Ovary (tissue), 9 donors: ENCODE data around the gene PLEKHM3. TPM values are rescaled to one million over a fixed set of nuclear protein-coding genes. Genes with fewer than 3 reads are reported as not detected.
"Not testable (repeated sequence)": the region's sequence is repeated elsewhere in the genome, so short reads cannot be mapped to it uniquely, and the experiment has no call there.

Experiments used
- DNase-seq, 5 donors: peaks; one replicate each; pipeline ENCODE4 v3.0.0-alpha.2; 2019 to 2020
- H3K27ac ChIP-seq, 2 donors: fragments of 200-600 bp; one replicate each; pipeline versions ENCODE4 v1.5.1 to v1.8.0; 2019 to 2022
- H3K27me3 ChIP-seq: fragments of 200-600 bp; one replicate; pipeline ENCODE4 v1.8.0; 2022
- H3K36me3 ChIP-seq: fragments of 200-600 bp; sonication (generic); one replicate; pipeline ENCODE4 v1.5.1; 2019
- H3K4me1 ChIP-seq: one replicate; pipeline ENCODE4 v1.8.1; 2013; ENCODE audit warnings: mild to moderate bottlenecking, moderate library complexity; ENCODE audit not compliant: insufficient read depth
- H3K4me3 ChIP-seq: fragments of 200-600 bp; sonication (generic); one replicate; pipeline ENCODE4 v1.5.1; 2017
- H3K9me3 ChIP-seq, 2 donors: fragments of 200-600 bp in 1 of 2; sonication (generic) in 1 of 2; one replicate each; pipeline versions ENCODE4 v1.5.1 to v1.8.1; 2013 to 2019; ENCODE audit warnings: mild to moderate bottlenecking in 1 of 2, moderate library complexity in 1 of 2
- EP300 ChIP-seq: sonication (generic); formaldehyde crosslinking; IDR thresholded peaks from one replicate; pipeline ENCODE4 v1.6.1; 2017; ENCODE audit warnings: antibody characterized with exemption
- POLR2A ChIP-seq: fragments of 450-650 bp; IDR thresholded peaks from one replicate; pipeline ENCODE4 v1.6.1; 2017; ENCODE audit warnings: antibody characterized with exemption, mild to moderate bottlenecking, moderate library complexity
- WGBS, 3 donors: extraction: QIAGEN DNeasy Blood & Tissue Kit in 1 of 3; methylation state at CpG; one replicate each; pipeline versions ENCODE4 v1.1.5 to v1.1.7; 2013 to 2017; 5-methylcytosine and 5-hydroxymethylcytosine counted together
- intact Hi-C, 4 donors: fragments of 100-400 bp; cut with DNase I; formaldehyde crosslinking; loops; one replicate each; pipeline versions ENCODE4 v1.11.0 to v1.15.1; 2022 to 2023
- polyA plus RNA-seq, 2 donors: library from polyadenylated mRNA; stranded (reverse); fragments of 200-250 nt in 1 of 2; fragments of 350-450 nt in 1 of 2; fragmentation: Illumina TruSeq in 1 of 2; extraction: RNeasy Lipid Tissue Mini Kit (QIAGEN cat#74804) in 1 of 2; gene quantifications; one replicate each; pipeline ENCODE4 v1.2.3, GENCODE V29; 2013 to 2014
- total RNA-seq, 7 donors: library from RNA; depleted of rRNA in 2 of 7; stranded (reverse); fragments of >200 nt in 2 of 7; fragmentation: NEBNext Ultra II Directional in 3 of 7; extraction: Animal tissue kit (Norgen Biotek cat#: 25700) in 3 of 7; gene quantifications; one replicate each; pipeline versions ENCODE4 v1.1.0 to v1.2.4, GENCODE V29; 2016 to 2023
- TF ChIP-seq, protein P1 (sequence below), 3 donors: fragments of 450-650 bp in 2 of 3; fragments of 200-600 bp in 1 of 3; IDR thresholded peaks; one replicate each; pipeline versions ENCODE4 v1.5.1 to v1.8.0; 2016 to 2022; ENCODE audit warnings: antibody characterized with exemption in 3 of 3, mild to moderate bottlenecking in 1 of 3
- donor health status: DM: no; HTN: no; CAD: no; lungs with moderate emphysema.
- donor health status: DM: no; HTN: no; CAD: no.
- donor health status: Bipolar disorder and iron deficiency.
- donor health status: DM: yes; HTN: yes; CAD: no.
- donor health status: DM: no; HTN: no; CAD: no.
- donor health status: DM: yes; HTN: yes; CAD: no.

PLEKHM3 gene
- total and polyA plus RNA-seq, 9 donors, result 6.5 to 26.1 (median 14.3) TPM

DNA sequence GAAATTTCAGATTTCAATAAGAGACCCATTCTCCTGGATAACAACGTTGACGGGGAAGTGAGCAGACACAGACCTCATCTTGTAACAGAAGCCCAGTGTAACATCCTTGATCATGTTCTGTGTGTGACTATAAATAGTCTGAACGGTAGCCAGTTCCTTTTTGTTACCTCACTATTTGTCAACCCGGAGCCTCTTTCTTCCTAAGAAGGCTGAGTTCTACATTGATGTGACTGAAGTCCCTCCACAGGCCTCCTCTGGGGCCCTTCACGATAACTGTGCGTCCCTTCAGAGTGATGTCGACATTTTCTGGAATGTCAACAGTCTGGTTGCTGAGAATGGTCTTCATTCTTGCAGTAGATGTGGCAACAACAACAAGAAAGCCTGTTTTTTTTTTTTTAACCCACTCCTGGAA is 6.3 kb upstream of the PLEKHM3 start:
- Histone ChIP-seq H3K4me1 (no peaks in the 10 kb centered on the region), H3K27ac (no peak overlapping the region), H3K9me3 (no peaks in the 10 kb centered on the region), H3K36me3 (no peaks in the 10 kb centered on the region), H3K27me3 (no peaks in the 10 kb centered on the region), H3K4me3 (no peak overlapping the region)
- peak in 1 of 5 donors; percentile 25 for DNase-seq
- TF ChIP-seq POLR2A (no peak), EP300 (no peak)
- TF ChIP-seq, protein P1, sequence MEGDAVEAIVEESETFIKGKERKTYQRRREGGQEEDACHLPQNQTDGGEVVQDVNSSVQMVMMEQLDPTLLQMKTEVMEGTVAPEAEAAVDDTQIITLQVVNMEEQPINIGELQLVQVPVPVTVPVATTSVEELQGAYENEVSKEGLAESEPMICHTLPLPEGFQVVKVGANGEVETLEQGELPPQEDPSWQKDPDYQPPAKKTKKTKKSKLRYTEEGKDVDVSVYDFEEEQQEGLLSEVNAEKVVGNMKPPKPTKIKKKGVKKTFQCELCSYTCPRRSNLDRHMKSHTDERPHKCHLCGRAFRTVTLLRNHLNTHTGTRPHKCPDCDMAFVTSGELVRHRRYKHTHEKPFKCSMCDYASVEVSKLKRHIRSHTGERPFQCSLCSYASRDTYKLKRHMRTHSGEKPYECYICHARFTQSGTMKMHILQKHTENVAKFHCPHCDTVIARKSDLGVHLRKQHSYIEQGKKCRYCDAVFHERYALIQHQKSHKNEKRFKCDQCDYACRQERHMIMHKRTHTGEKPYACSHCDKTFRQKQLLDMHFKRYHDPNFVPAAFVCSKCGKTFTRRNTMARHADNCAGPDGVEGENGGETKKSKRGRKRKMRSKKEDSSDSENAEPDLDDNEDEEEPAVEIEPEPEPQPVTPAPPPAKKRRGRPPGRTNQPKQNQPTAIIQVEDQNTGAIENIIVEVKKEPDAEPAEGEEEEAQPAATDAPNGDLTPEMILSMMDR (IDR thresholded peaks at IDR 0.05), result no peak
- intact Hi-C loops, result loop anchor here in 1 of 4 donors (10.0 kb wide), 1 partner anchor 267 kb away; the partner anchor contains the start of gene FZD5
- WGBS, 3 donors, result 8 to 27% (median 12%) methylated on average over 7 of the region's 7 CpGs

DNA sequence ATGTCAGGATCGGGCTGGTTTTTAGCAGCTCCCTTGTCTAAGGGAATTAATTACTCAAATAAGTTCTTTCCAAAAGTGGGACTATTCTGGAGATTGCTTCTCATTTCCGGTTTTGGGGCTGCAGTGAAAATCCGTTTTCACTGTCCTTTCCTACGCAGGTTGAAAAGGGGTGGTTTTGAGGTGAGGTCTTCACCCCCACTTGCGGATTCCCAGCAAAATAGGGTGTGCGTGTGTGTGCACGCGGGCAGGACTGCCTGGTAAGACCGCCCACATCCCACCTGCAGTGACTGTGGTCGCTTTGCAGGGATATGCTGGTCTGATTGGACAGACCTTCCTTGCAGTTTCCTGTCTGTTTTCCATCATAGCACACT is 472 bp upstream of the PLEKHM3 start:
- intact Hi-C loops, result no loop called here
- peak in 3 of 5 donors; percentile 31 to 40 (median 33) for DNase-seq
- 23 to 43% (median 32%) methylated on average over 10 of the region's 10 CpGs for WGBS, 3 donors
- peak overlapping the region in 1 of 2 donors; percentile 63 for H3K27ac ChIP-seq
- H3K9me3 ChIP-seq, result no peaks in the 10 kb centered on the region
- no peaks in the 10 kb centered on the region for H3K36me3 ChIP-seq
- peak overlapping the region; percentile 90 for H3K4me3 ChIP-seq
- peaks cover 5% of the 10 kb centered on the region for H3K4me1 ChIP-seq
- no peak for TF ChIP-seq POLR2A
- no peak for TF ChIP-seq EP300
- TF ChIP-seq, protein P1 (IDR thresholded peaks at IDR 0.05), result no peak
- no peaks in the 10 kb centered on the region for H3K27me3 ChIP-seq

DNA sequence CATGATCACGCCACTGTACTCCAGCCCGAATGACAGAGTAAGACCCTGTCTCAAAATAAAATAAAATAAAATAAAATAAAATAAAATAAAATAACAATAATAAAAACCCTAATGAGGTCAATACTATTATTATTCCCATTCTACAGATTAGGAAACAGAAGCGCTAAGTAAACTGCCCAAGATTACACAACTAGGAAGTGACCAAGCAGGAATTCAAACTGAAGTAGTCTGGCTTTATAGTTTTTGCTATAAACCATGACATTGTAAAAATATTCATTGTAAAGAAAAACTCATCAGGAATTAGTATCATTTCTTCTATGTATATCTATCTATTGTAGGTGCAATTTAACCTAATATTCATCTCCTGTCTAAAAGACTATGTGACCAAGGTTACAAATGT is 1.2 kb downstream of the PLEKHM3 start:
- H3K27ac ChIP-seq, result no peak overlapping the region
- peak overlapping the region; percentile 90 for H3K4me3 ChIP-seq
- WGBS, 3 donors, result 91 to 94% (median 91%) methylated on average over 3 of the region's 3 CpGs
- H3K9me3 ChIP-seq, result no peaks in the 10 kb centered on the region
- no peak for DNase-seq
- H3K4me1 ChIP-seq, result peaks cover 5% of the 10 kb centered on the region
- no peaks in the 10 kb centered on the region for H3K36me3 ChIP-seq
- TF ChIP-seq EP300 (no peak), POLR2A (no peak)
- TF ChIP-seq, protein P1 (IDR thresholded peaks at IDR 0.05), result no peak
- no peaks in the 10 kb centered on the region for H3K27me3 ChIP-seq
- intact Hi-C loops, result no loop called here

DNA sequence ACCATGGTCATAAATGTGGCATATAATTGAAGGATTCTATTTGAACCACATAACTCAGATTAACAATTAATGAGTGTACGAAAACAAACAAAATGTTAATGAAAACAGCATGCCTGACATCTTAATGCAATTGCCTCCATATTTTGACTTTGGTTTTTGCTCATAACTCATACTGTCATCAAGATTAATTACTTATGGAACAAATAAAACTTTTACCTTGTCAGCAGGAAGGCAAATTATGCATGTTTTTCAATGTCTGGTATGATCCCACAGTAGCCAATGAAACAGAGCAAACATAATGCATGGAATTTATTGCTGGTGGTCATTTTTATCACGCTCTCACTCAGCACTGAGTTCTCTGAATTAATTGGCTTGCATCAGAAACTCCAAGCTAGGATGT is 5.1 kb downstream of the PLEKHM3 start:
- Histone ChIP-seq H3K4me3 (no peak overlapping the region), H3K27me3 (no peaks in the 10 kb centered on the region), H3K9me3 (no peaks in the 10 kb centered on the region), H3K36me3 (no peaks in the 10 kb centered on the region), H3K4me1 (peaks cover 2% of the 10 kb centered on the region), H3K27ac (no peak overlapping the region)
- 86 to 94% (median 93%) methylated on average over 2 of the region's 2 CpGs for WGBS, 3 donors
- TF ChIP-seq EP300 (no peak), POLR2A (no peak)
- TF ChIP-seq, protein P1 (IDR thresholded peaks at IDR 0.05), result no peak
- no peak for DNase-seq
- intact Hi-C loops, result no loop called here

DNA sequence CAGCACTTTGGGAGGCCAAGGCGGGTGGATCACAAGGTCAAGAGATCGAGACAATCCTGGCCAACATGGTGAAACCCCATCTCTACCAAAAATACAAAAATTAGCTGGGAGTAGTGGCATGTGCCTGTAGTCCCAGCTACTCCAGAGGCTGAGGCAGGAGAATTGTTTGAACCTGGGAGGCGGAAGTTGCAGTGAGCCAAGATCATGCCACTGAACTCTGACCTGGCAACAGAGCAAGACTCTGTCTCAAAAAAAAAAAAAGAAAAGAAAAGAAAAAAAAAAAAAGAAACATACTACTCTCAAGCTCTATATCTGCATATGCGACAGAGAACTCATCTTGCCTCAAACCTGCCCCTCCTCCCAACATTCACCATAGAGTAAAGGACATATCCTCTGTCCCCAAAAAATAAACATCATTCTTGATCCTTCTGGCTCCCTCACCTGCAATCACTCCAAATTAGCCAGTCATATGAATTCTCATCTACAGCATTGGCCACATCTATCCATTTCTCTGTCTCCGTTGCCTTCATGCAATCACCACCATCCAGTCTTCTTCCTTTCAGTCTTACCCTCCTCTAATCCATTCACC is 7.1 kb downstream of the PLEKHM3 start:
- H3K4me3 ChIP-seq, H3K9me3 ChIP-seq, H3K27me3 ChIP-seq, H3K36me3 ChIP-seq, H3K4me1 ChIP-seq, H3K27ac ChIP-seq, DNase-seq, intact Hi-C loops: not testable (repeated sequence)
- WGBS, 3 donors, result 93 to 95% (median 94%) methylated on average over 5 of the region's 5 CpGs
